MM.1S (cell line): ENCODE measurements around the gene PPP1R16B.

Source experiments
- DNase-seq: peaks from one replicate; pipeline ENCODE4 v3.0.0-alpha.2; 2015
- H2AFZ ChIP-seq: fragments of 300-600 bp; sonication (generic); 2 replicates; pipeline ENCODE4 v1.6.0; 2016; ENCODE audit warnings: antibody characterized with exemption, low read length
- H3F3A ChIP-seq: fragments of 300-600 bp; sonication (generic); 2 replicates; pipeline ENCODE4 v1.6.1; 2016; ENCODE audit warnings: mild to moderate bottlenecking, antibody characterized with exemption, low read length, moderate library complexity, mixed read lengths; ENCODE audit not compliant: insufficient read depth
- H3K27ac ChIP-seq: fragments of 300-600 bp; sonication (generic); 2 replicates; pipeline ENCODE4 v1.5.1; 2016; ENCODE audit warnings: mild to moderate bottlenecking, low read length
- H3K27me3 ChIP-seq: fragments of 300-600 bp; sonication (generic); replicated peaks from 2 replicates; pipeline ENCODE4 v1.6.0; 2016; ENCODE audit warnings: low read length; ENCODE audit not compliant: insufficient read depth
- H3K36me3 ChIP-seq: fragments of 300-600 bp; sonication (generic); replicated peaks from 2 replicates; pipeline ENCODE4 v1.6.1; 2016; ENCODE audit warnings: mild to moderate bottlenecking, low read length, mixed read lengths; ENCODE audit not compliant: insufficient read depth
- H3K4me1 ChIP-seq: fragments of 300-600 bp; sonication (generic); 2 replicates; pipeline ENCODE4 v1.6.1; 2016; ENCODE audit warnings: low read length, mixed read lengths
- H3K4me2 ChIP-seq: fragments of 300-600 bp; sonication (generic); 2 replicates; pipeline ENCODE4 v1.6.0; 2016; ENCODE audit warnings: low read depth, low read length
- H3K4me3 ChIP-seq: fragments of 300-600 bp; sonication (generic); 2 replicates; pipeline ENCODE4 v1.5.1; 2016; ENCODE audit warnings: low read length, mixed read lengths
- H3K79me2 ChIP-seq: fragments of 300-600 bp; sonication (generic); 2 replicates; pipeline ENCODE4 v1.6.1; 2016; ENCODE audit warnings: mixed run types, low read length, mixed read lengths
- H3K9ac ChIP-seq: fragments of 300-600 bp; sonication (generic); 2 replicates; pipeline ENCODE4 v1.6.1; 2016; ENCODE audit warnings: low read length, mixed read lengths
- H3K9me2 ChIP-seq: fragments of 300-600 bp; sonication (generic); replicated peaks from 2 replicates; pipeline ENCODE4 v1.6.1; 2016; ENCODE audit warnings: mild to moderate bottlenecking, low read length, mixed read lengths; ENCODE audit not compliant: insufficient read depth
- H3K9me3 ChIP-seq: fragments of 300-600 bp; sonication (generic); replicated peaks from 2 replicates; pipeline ENCODE4 v1.6.1; 2016; ENCODE audit warnings: mild to moderate bottlenecking, low read length, mixed read lengths; ENCODE audit not compliant: insufficient read depth
- H4K20me1 ChIP-seq: fragments of 300-600 bp; sonication (generic); 2 replicates; pipeline ENCODE4 v1.6.1; 2016; ENCODE audit warnings: mild to moderate bottlenecking, low read length, moderate library complexity, mixed read lengths; ENCODE audit not compliant: insufficient read depth
- CTCF ChIP-seq: fragments of 300-600 bp; sonication (generic); IDR thresholded peaks from 2 replicates; pipeline ENCODE4 v1.5.1; 2016; ENCODE audit warnings: antibody characterized with exemption, low read length, mixed read lengths
- EZH2 ChIP-seq: fragments of 300-600 bp; sonication (generic); optimal IDR thresholded peaks from 2 replicates; pipeline ENCODE3; 2017; ENCODE audit warnings: low read depth, mild to moderate bottlenecking, antibody characterized with exemption, low read length, mixed read lengths
- EZH2phosphoT487 ChIP-seq: fragments of 300-600 bp; sonication (generic); IDR thresholded peaks from 2 replicates; pipeline ENCODE4 v1.6.1; 2018; ENCODE audit warnings: antibody characterized with exemption, low read length

The PPP1R16B gene

GRCh38 chr20:38935285-38935684, 129.8 kb downstream of the PPP1R16B start:
- no peaks in the 10 kb centered on the region for H3K27me3 ChIP-seq
- H3K9me2 ChIP-seq, result no peaks in the 10 kb centered on the region
- H3K36me3 ChIP-seq, result no peaks in the 10 kb centered on the region; the same call in none of the 2 replicates
- H3K9me3 ChIP-seq, result no peaks in the 10 kb centered on the region
- H3K4me3 ChIP-seq, result no peak overlapping the region
- H4K20me1 ChIP-seq, result peaks cover 5% of the 10 kb centered on the region; the same call in 1 of the 2 replicates
- no peaks in the 10 kb centered on the region for H3F3A ChIP-seq
- no peak overlapping the region for H3K9ac ChIP-seq
- TF ChIP-seq EZH2 (no peak), EZH2phosphoT487 (no peak), CTCF (no peak)
- no peaks in the 10 kb centered on the region; the same call in 1 of the 2 replicates for H3K4me1 ChIP-seq
- H3K4me2 ChIP-seq, result no peak overlapping the region
- peaks cover 100% of the 10 kb centered on the region for H3K79me2 ChIP-seq
- no peak overlapping the region for H3K27ac ChIP-seq
- H2AFZ ChIP-seq, result no peak overlapping the region
- DNase-seq, result no peak

- TF ChIP-seq CTCF (no peak), EZH2phosphoT487 (no peak), EZH2 (no peak)
- no peak overlapping the region for H3K9ac ChIP-seq
- no peak for DNase-seq
- no peaks in the 10 kb centered on the region for H3F3A ChIP-seq
- no peak overlapping the region for H3K4me2 ChIP-seq
- no peak overlapping the region for H3K4me3 ChIP-seq
- H3K36me3 ChIP-seq, result peaks cover 3% of the 10 kb centered on the region
- H3K27ac ChIP-seq, result no peak overlapping the region
- no peaks in the 10 kb centered on the region for H3K4me1 ChIP-seq
- no peaks in the 10 kb centered on the region for H3K27me3 ChIP-seq
- peaks cover 5% of the 10 kb centered on the region; the same call in 1 of the 2 replicates for H4K20me1 ChIP-seq
- H2AFZ ChIP-seq, result no peak overlapping the region
- no peaks in the 10 kb centered on the region for H3K9me3 ChIP-seq
- peaks cover 100% of the 10 kb centered on the region for H3K79me2 ChIP-seq
- no peaks in the 10 kb centered on the region for H3K9me2 ChIP-seq
These were observed 130.5 kb downstream of the PPP1R16B start for GRCh38 chr20:38935967-38936407.

- no peak overlapping the region for H3K4me2 ChIP-seq
- H3K9ac ChIP-seq, result no peak overlapping the region
- no peak overlapping the region for H3K4me3 ChIP-seq
- H3K9me2 ChIP-seq, result no peaks in the 10 kb centered on the region
- H3K27me3 ChIP-seq, result no peaks in the 10 kb centered on the region
- H3K79me2 ChIP-seq, result peaks cover 100% of the 10 kb centered on the region
- H3K9me3 ChIP-seq, result no peaks in the 10 kb centered on the region
- peaks cover 5% of the 10 kb centered on the region; the same call in 1 of the 2 replicates for H4K20me1 ChIP-seq
- no peaks in the 10 kb centered on the region for H3K4me1 ChIP-seq
- no peak overlapping the region for H3K27ac ChIP-seq
- no peak overlapping the region for H2AFZ ChIP-seq
- peaks cover 7% of the 10 kb centered on the region for H3K36me3 ChIP-seq
- TF ChIP-seq CTCF (no peak), EZH2phosphoT487 (no peak), EZH2 (no peak)
- DNase-seq, result no peak
- H3F3A ChIP-seq, result no peaks in the 10 kb centered on the region
These were observed 131.5 kb downstream of the PPP1R16B start for GRCh38 chr20:38937000-38937399.
